ENCODE results near the gene ATP2A2.

- no peak for TF ChIP-seq CTCF (conservative IDR thresholded peaks at IDR 0.05; ENCODE audit: low read depth in 2 of 2)
- TF ChIP-seq POLR2AphosphoS5 (IDR thresholded peaks at IDR 0.05; ENCODE audit: low read depth), result no peak
- TF ChIP-seq STAT1 (IDR thresholded peaks at IDR 0.05; ENCODE audit: unreplicated experiment), result no peak
- TF ChIP-seq CREB1 (CRISPR knock-in tag; IDR thresholded peaks at IDR 0.05; ENCODE audit: low read depth), result no peak
- no peak for TF ChIP-seq EZH2 (IDR thresholded peaks at IDR 0.05; ENCODE audit: low read depth, unreplicated experiment)
Observed at GRCh38 chr12:110379631-110380030, 98.6 kb downstream of the ATP2A2 start.
